Right renal cortex interstitium (tissue), 3 donors: ENCODE data around the gene TASP1. TPM values are rescaled to one million over a fixed set of nuclear protein-coding genes. Genes with fewer than 3 reads are reported as not detected.

Experiments
- DNase-seq, 3 donors: peaks; one replicate each; pipeline ENCODE4 v3.0.0-alpha.2; 2013; ENCODE audit warnings: low read depth in 3 of 3, low spot score in 2 of 3
- polyA plus RNA-seq, 3 donors: library from polyadenylated mRNA; unstranded; fragments of 120-200 nt; gene quantifications; one replicate each; pipeline ENCODE4 v1.2.1, GENCODE V29; 2013; ENCODE audit not compliant: insufficient read length in 3 of 3

TASP1 gene
- polyA plus RNA-seq, 3 donors = 13.0 to 17.0 (median 13.8) TPM

GRCh38 chr20:13452470-13453124 is 186.1 kb downstream of the TASP1 start:
- no peak for DNase-seq

- no peak for DNase-seq
These were observed 188.8 kb downstream of the TASP1 start for GRCh38 chr20:13449868-13450434.

GRCh38 chr20:13447385-13448180 is 191.1 kb downstream of the TASP1 start:
- DNase-seq = no peak

- no peak for DNase-seq
These were observed 195.0 kb downstream of the TASP1 start for GRCh38 chr20:13443690-13444089.

GRCh38 chr20:13442986-13443385 is 195.7 kb downstream of the TASP1 start:
- DNase-seq = no peak

- DNase-seq = no peak
These were observed 197.3 kb downstream of the TASP1 start for GRCh38 chr20:13441388-13441787.

- DNase-seq = no peak
These were observed 202.2 kb downstream of the TASP1 start for GRCh38 chr20:13436530-13436929.

- no peak for DNase-seq
These were observed 206.6 kb downstream of the TASP1 start for GRCh38 chr20:13432126-13432525.

GRCh38 chr20:13430346-13431002 is 208.3 kb downstream of the TASP1 start:
- DNase-seq = no peak

- DNase-seq = no peak
These were observed 210.0 kb downstream of the TASP1 start for GRCh38 chr20:13428684-13429083.

GRCh38 chr20:13426870-13427269 is 211.9 kb downstream of the TASP1 start:
- DNase-seq = no peak

GRCh38 chr20:13425381-13426135 is 213.2 kb downstream of the TASP1 start:
- no peak for DNase-seq

GRCh38 chr20:13424174-13424833 is 214.4 kb downstream of the TASP1 start:
- DNase-seq = no peak

- no peak for DNase-seq
These were observed 215.1 kb downstream of the TASP1 start for GRCh38 chr20:13423472-13424173.

- DNase-seq = no peak
These were observed 216.1 kb downstream of the TASP1 start for GRCh38 chr20:13422637-13423036.

GRCh38 chr20:13420625-13421024 is 218.1 kb downstream of the TASP1 start:
- DNase-seq = no peak

- no peak for DNase-seq
These were observed 219.3 kb downstream of the TASP1 start for GRCh38 chr20:13419477-13419876.

- DNase-seq = no peak
These were observed 220.2 kb downstream of the TASP1 start for GRCh38 chr20:13418263-13419229.
